Loucy (cell line): ENCODE measurements around the gene MMAB.

Experiments
- H2AFZ ChIP-seq: fragments of 200-600 bp; sonication (generic); 2 replicates; pipeline ENCODE4 v1.6.0; 2016; ENCODE audit warnings: antibody characterized with exemption, mild to moderate bottlenecking, low read length, moderate library complexity
- H3F3A ChIP-seq: fragments of 200-600 bp; 2 replicates; pipeline ENCODE4 v1.6.0; 2016; ENCODE audit warnings: antibody characterized with exemption, low read depth, mild to moderate bottlenecking
- H3K27me3 ChIP-seq: fragments of 200-600 bp; sonication (generic); 2 replicates; pipeline ENCODE4 v1.6.1; 2014; ENCODE audit warnings: low read length, mild to moderate bottlenecking; ENCODE audit not compliant: insufficient read depth, poor library complexity, severe bottlenecking
- H3K36me3 ChIP-seq: fragments of 200-600 bp; sonication (generic); 2 replicates; pipeline ENCODE4 v1.6.1; 2016; ENCODE audit warnings: low read length; ENCODE audit not compliant: insufficient read depth
- H3K4me1 ChIP-seq: fragments of 200-600 bp; sonication (generic); 2 replicates; pipeline ENCODE4 v1.5.1; 2014; ENCODE audit warnings: low read length, mild to moderate bottlenecking; ENCODE audit not compliant: insufficient read depth, poor library complexity, severe bottlenecking
- H3K4me2 ChIP-seq: fragments of 200-600 bp; sonication (generic); 2 replicates; pipeline ENCODE4 v1.6.0; 2014; ENCODE audit warnings: antibody characterized with exemption, low read length, low read depth, mild to moderate bottlenecking; ENCODE audit not compliant: poor library complexity, severe bottlenecking
- H3K4me3 ChIP-seq: fragments of 200-600 bp; sonication (generic); 2 replicates; pipeline ENCODE4 v1.5.1; 2014; ENCODE audit warnings: low read length, mild to moderate bottlenecking, mixed read lengths; ENCODE audit not compliant: poor library complexity, severe bottlenecking
- H3K79me2 ChIP-seq: fragments of 200-600 bp; sonication (generic); 2 replicates; pipeline ENCODE4 v1.6.1; 2014; ENCODE audit warnings: low read length; ENCODE audit not compliant: insufficient read depth
- H3K9ac ChIP-seq: fragments of 200-600 bp; sonication (generic); 2 replicates; pipeline ENCODE4 v1.6.0; 2014; ENCODE audit warnings: mild to moderate bottlenecking, low read depth, low read length, moderate library complexity; ENCODE audit not compliant: poor library complexity, severe bottlenecking
- H3K9me2 ChIP-seq: fragments of 200-600 bp; sonication (generic); replicated peaks from 2 replicates; pipeline ENCODE4 v1.6.1; 2016; ENCODE audit warnings: low read depth, low read length, mixed read lengths
- H3K9me3 ChIP-seq: fragments of 200-600 bp; sonication (generic); 2 replicates; pipeline ENCODE4 v1.6.1; 2014; ENCODE audit warnings: mild to moderate bottlenecking, antibody characterized with exemption, low read length, low read depth; ENCODE audit not compliant: insufficient read depth
- H4K20me1 ChIP-seq: fragments of 200-600 bp; sonication (generic); 2 replicates; pipeline ENCODE4 v1.6.0; 2014; ENCODE audit warnings: antibody characterized with exemption, low read length, mild to moderate bottlenecking; ENCODE audit not compliant: insufficient read depth, poor library complexity, severe bottlenecking
- EZH2phosphoT487 ChIP-seq: fragments of 200-600 bp; IDR thresholded peaks from 2 replicates; pipeline ENCODE4 v1.6.1; 2018; ENCODE audit warnings: antibody characterized with exemption, mild to moderate bottlenecking, moderate library complexity, borderline replicate concordance
- TF ChIP-seq, protein P1 (sequence below): fragments of 200-600 bp; sonication (generic); conservative IDR thresholded peaks from 2 replicates; pipeline ENCODE4 v1.5.1; 2014; ENCODE audit warnings: mild to moderate bottlenecking, antibody characterized with exemption, low read length

The MMAB gene

DNA sequence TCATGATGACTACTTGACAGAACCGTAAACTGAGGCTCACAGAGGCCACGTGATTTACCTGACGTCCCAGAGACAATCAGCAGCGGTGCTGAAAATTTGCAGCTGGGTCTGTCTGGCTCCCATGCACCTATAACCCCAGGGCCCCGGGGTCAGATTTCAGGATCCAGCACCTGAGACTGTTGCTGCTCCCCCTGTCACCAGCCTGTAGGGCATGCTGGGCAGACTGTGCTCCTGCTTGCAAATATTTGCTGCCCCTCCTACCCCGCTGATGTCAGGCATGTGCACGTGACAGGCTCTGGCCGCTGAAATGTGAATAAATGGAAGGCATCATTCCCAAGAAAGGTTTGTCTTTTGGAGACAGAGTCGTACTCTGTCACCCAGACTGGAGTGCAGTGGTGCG lies 6.0 kb downstream of the MMAB start:
- Histone ChIP-seq H3K4me3 (no peak overlapping the region), H4K20me1 (no peaks in the 10 kb centered on the region), H3K36me3 (peaks cover 28% of the 10 kb centered on the region; the same call in 1 of the 2 replicates), H3K9me2 (no peaks in the 10 kb centered on the region), H3K9ac (no peak overlapping the region), H3K4me2 (no peak overlapping the region), H3K4me1 (peaks cover 14% of the 10 kb centered on the region), H2AFZ (no peak overlapping the region), H3F3A (no peaks in the 10 kb centered on the region), H3K79me2 (peaks cover 17% of the 10 kb centered on the region; the same call in 1 of the 2 replicates), H3K27me3 (no peaks in the 10 kb centered on the region), H3K9me3 (no peaks in the 10 kb centered on the region)
- no peak for TF ChIP-seq EZH2phosphoT487
- TF ChIP-seq, protein P1, sequence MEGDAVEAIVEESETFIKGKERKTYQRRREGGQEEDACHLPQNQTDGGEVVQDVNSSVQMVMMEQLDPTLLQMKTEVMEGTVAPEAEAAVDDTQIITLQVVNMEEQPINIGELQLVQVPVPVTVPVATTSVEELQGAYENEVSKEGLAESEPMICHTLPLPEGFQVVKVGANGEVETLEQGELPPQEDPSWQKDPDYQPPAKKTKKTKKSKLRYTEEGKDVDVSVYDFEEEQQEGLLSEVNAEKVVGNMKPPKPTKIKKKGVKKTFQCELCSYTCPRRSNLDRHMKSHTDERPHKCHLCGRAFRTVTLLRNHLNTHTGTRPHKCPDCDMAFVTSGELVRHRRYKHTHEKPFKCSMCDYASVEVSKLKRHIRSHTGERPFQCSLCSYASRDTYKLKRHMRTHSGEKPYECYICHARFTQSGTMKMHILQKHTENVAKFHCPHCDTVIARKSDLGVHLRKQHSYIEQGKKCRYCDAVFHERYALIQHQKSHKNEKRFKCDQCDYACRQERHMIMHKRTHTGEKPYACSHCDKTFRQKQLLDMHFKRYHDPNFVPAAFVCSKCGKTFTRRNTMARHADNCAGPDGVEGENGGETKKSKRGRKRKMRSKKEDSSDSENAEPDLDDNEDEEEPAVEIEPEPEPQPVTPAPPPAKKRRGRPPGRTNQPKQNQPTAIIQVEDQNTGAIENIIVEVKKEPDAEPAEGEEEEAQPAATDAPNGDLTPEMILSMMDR = no peak

DNA sequence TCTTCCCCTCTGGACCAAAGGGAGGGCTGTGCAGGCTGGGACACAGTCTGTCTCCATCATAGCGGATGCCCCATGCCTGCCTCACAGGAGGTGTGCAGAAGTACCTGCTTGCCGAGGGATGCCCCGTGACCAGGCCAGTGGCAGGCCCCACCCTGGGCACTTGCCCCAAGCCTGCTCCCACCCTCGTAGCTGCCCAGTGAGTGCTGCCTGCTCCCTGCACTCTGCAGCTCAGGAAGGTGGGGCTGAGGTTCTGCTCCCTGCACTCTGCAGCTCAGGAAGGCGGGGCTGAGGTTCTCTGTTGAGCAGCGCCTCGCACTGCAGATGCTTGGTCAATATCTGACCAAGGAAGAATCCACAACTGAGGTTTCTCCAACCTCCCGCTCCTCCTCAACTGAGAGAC lies 6.9 kb downstream of the MMAB start:
- no peak for TF ChIP-seq EZH2phosphoT487
- TF ChIP-seq, protein P1 = no peak
- Histone ChIP-seq H3K9me3 (no peaks in the 10 kb centered on the region), H3F3A (no peaks in the 10 kb centered on the region), H3K27me3 (no peaks in the 10 kb centered on the region), H4K20me1 (no peaks in the 10 kb centered on the region), H3K9ac (no peak overlapping the region), H3K4me2 (no peak overlapping the region), H3K4me3 (no peak overlapping the region), H3K36me3 (peaks cover 37% of the 10 kb centered on the region; the same call in 1 of the 2 replicates), H2AFZ (no peak overlapping the region), H3K79me2 (peaks cover 10% of the 10 kb centered on the region; the same call in 1 of the 2 replicates), H3K9me2 (no peaks in the 10 kb centered on the region), H3K4me1 (peaks cover 7% of the 10 kb centered on the region)

DNA sequence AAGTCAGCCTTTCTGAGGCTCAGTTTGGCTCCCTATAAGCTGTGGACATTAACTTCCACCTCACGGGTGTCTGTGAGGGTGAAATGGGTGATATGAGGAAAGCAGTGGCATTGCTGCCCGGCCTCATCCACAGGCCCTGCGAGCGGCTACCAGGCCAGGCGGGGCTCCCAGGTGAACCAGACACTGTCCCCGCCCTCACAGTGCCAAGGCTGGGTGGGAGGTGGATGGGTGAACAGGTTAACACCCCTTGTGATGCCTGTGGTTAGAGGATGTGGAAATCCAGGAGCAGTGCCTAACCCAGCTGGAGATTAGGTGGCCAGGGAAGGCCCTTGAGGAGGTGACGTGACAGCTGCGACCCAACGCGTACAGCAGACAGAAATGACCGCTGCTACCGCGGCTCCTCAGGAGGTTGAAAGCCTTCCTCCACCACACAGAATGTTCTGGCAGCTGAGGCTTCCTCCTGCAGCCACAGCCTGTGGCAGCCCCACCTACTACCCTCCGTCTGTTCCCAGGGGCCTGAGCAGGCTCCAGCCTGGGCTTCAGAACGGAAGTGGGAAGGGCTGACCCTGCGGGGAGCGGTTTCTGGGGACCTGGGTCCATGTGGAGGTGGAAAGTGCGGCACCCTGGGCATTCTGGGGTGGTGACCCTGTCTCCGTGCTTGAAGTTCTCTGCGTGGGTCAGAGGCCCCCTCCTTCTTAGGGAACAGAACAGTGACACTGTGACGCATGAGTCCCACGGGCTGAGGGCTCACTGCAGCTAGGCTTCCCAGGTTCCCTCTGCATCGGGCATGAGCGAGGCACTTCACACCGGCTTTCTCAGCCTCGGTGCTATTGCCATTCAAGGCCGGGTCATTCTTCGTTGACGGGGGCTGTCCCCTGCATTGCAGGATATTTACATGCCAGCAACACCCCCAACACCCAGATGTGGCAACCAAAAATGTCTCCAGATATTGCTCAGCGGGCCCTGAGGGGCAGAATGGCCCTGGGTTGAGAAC lies 9.7 kb downstream of the MMAB start:
- Histone ChIP-seq H3K4me1 (peaks cover 2% of the 10 kb centered on the region), H3F3A (no peaks in the 10 kb centered on the region), H3K27me3 (no peaks in the 10 kb centered on the region), H3K9me3 (no peaks in the 10 kb centered on the region), H3K36me3 (peaks cover 36% of the 10 kb centered on the region; the same call in 1 of the 2 replicates), H3K4me2 (no peak overlapping the region), H2AFZ (no peak overlapping the region), H3K9me2 (no peaks in the 10 kb centered on the region), H3K79me2 (no peaks in the 10 kb centered on the region), H3K4me3 (no peak overlapping the region), H3K9ac (no peak overlapping the region), H4K20me1 (no peaks in the 10 kb centered on the region)
- TF ChIP-seq, protein P1 = no peak
- no peak for TF ChIP-seq EZH2phosphoT487
